RWPE1 (cell line): ENCODE data around the gene PTEN.
"Not testable (repeated sequence)": the region's sequence is repeated elsewhere in the genome, so short reads cannot be mapped to it uniquely, and the experiment has no call there.

Experiments
- CTCF ChIA-PET: fragments of 350-600 bp; sonication (Branson Sonifier 250); formaldehyde crosslinking; extraction: SDS; loops from one replicate; lab custom pipeline; 2021; lab: Yijun Ruan, JAX
- POLR2A ChIA-PET: fragments of 400-600 bp; formaldehyde crosslinking; extraction: SDS; loops from one replicate; lab custom pipeline; 2020; ENCODE audit warnings: antibody characterized with exemption; ENCODE audit not compliant: low non-redundant PET; lab: Yijun Ruan, JAX
- DNase-seq: peaks from one replicate; pipeline ENCODE4 v3.0.0; 2012; ENCODE audit warnings: low spot score
- H3K27ac ChIP-seq: fragments of 450-650 bp; 2 replicates; pipeline ENCODE4 v1.5.1; 2017
- TF ChIP-seq, protein P1 (sequence below): fragments of 450-650 bp; conservative IDR thresholded peaks from 2 replicates; pipeline ENCODE4 v1.5.1; 2017; ENCODE audit warnings: low read depth, mild to moderate bottlenecking

Gene PTEN

DNA sequence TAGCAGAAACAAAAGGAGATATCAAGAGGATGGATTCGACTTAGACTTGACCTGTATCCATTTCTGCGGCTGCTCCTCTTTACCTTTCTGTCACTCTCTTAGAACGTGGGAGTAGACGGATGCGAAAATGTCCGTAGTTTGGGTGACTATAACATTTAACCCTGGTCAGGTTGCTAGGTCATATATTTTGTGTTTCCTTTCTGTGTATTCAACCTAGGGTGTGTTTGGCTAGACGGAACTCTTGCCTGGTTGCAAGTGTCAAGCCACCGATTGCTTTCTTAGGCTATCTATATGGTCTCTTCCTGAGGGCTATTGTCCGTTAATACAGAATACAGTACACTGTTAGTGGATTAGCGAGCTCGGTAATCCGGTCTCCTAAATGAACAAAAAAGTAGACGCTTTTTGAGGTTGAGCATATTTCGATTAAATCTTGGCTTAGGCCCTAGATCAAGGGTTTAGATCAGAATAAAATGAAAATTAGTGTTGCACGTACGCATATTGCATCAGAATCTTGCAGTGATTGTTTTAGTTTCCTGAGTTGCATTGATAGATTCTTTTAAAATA is 1.2 kb downstream of the PTEN start:
- DNase-seq, result no peak
- peak overlapping the region; percentile 98 for H3K27ac ChIP-seq
- TF ChIP-seq, protein P1, sequence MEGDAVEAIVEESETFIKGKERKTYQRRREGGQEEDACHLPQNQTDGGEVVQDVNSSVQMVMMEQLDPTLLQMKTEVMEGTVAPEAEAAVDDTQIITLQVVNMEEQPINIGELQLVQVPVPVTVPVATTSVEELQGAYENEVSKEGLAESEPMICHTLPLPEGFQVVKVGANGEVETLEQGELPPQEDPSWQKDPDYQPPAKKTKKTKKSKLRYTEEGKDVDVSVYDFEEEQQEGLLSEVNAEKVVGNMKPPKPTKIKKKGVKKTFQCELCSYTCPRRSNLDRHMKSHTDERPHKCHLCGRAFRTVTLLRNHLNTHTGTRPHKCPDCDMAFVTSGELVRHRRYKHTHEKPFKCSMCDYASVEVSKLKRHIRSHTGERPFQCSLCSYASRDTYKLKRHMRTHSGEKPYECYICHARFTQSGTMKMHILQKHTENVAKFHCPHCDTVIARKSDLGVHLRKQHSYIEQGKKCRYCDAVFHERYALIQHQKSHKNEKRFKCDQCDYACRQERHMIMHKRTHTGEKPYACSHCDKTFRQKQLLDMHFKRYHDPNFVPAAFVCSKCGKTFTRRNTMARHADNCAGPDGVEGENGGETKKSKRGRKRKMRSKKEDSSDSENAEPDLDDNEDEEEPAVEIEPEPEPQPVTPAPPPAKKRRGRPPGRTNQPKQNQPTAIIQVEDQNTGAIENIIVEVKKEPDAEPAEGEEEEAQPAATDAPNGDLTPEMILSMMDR, result no peak
- POLR2A ChIA-PET, result no interaction called here
- CTCF ChIA-PET, result interaction anchor here (4.2 kb wide), 1 partner anchor 524 kb away, joined by 37 read pairs; no protein-coding TSS in a partner anchor

DNA sequence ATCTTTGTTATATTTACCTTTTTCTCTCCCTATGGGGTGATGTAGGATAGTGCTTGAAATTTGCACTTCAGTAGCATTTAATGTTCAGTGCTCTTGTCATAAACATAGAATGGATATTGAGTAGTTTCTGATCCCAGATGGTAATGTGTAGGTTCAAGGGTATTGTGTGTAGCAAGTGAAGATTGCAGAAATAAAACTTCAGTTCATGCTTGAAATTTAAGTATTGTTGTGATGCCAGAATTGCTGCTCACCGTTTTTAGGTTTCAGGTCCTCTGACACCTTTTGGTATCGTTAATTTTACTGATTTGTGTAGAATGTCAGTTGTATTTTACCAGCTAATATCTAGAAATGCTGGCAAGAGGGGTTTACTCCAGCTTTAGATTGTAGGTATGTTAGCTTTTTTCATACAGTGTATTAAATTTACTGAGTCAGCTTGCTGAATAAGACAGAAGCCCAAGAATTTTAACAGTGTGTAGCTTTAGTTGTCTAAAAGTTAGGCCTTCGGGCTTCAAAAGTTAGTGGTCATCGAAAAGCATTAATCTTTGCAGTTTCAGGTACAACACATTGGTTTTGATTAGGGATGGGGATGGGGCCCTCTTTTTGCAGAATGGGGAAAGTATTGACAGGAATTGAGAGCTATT is 1.9 kb downstream of the PTEN start:
- POLR2A ChIA-PET, result no interaction called here
- H3K27ac ChIP-seq, result no peak overlapping the region
- TF ChIP-seq, protein P1, result no peak
- CTCF ChIA-PET, result no interaction called here
- DNase-seq, result no peak

DNA sequence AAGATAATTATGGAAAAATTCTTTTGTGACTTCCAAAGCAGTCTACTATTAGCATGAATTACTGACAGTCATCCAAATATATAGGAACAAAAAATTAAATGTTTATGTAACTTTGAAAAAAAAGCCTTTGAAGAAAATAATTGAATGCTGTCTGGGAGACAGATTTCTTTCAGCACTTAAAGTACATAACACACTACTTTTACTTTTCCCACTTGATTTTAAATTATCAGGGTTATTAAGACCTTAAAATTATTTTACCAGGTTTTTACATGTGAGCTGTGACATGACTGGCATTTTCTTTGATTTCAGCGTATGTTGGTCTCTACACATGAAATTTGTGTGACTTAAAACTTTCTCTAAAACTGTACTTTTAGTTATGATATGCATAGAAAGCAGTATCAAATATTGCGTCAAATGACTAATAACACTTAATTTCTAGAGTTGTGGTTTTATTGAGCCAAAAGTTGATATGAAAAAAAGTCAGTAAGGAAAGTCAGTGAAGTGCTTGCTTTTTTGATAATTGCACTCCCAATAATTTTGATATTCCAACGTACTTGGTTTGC is 3.1 kb downstream of the PTEN start:
- ChIA-PET CTCF (interaction anchor here (1.1 kb wide), 1 partner anchor 523 kb away, joined by 3 read pairs; no protein-coding TSS in a partner anchor), POLR2A (no interaction called here)
- no peak for DNase-seq
- TF ChIP-seq, protein P1, result no peak
- no peak overlapping the region for H3K27ac ChIP-seq

DNA sequence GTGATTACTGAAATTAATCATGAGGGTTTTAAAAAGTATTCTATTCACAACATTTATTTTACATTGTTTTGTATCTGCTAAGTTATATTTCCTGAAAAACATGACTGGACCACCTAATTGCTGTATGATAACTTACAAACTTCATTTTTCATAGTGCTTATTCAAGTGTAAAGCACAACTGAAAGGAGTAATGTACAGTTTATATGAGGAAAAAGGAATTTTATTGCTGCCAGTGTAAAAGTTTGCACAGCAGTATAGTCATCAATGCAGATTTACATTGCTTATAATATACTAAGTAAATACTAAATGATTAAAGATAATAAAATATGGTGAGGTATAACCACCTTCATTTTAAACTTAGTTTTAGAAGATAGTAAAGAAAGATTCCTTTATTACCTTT is 4.0 kb downstream of the PTEN start:
- no peak for DNase-seq
- TF ChIP-seq, protein P1, result no peak
- CTCF ChIA-PET, result no interaction called here
- POLR2A ChIA-PET, result no interaction called here
- no peak overlapping the region for H3K27ac ChIP-seq

DNA sequence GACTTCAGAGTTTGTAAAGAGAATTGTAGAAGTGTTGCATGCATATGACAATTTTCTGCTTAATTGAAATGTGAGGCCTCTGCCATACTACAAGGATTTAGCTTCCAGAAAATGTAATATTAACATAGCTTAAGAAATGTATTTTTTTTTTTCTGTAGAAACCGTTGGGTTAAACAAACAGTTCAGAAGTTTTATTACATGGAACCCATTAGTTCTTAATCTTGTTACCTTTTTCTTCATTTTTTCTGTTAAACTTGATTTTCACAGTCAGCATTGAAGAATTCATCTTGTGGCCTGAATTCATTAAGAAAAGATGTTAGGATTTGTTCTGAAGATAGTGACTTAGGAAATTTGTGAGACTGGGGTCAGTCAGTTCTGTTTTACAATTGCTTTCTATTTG is 4.9 kb downstream of the PTEN start:
- DNase-seq, result no peak

DNA sequence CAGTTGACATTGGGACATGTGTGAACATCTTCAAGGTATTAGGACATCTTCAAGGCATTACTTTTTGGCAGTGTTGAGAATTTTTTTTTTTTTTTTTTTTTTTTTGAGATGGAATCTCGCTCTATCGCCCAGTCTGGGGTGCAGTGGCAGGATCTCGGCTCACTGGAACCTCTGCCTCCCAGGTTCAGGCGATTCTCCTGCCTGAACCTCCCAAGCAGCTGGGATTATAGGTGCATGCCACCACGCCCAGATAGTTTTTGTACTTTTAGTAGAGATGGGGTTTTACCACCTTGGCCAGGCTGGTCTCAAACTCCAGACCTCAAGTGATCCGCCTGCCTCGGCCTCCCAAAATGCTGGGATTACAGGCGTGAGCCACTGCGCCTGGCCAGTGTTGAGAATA is 5.7 kb downstream of the PTEN start:
- DNase-seq, POLR2A ChIA-PET: not testable (repeated sequence)
- peak overlapping the region; percentile 20; the same call in 1 of the 2 replicates for H3K27ac ChIP-seq
- CTCF ChIA-PET, result interaction anchor here (0.5 kb wide), 1 partner anchor 339 kb away, joined by 3 read pairs; no protein-coding TSS in a partner anchor

More for the DNA sequence above, 4.9 kb downstream of the PTEN start:
- no peak overlapping the region for H3K27ac ChIP-seq
- TF ChIP-seq, protein P1, result no peak
- ChIA-PET CTCF (interaction anchor here (0.7 kb wide), 1 partner anchor 27 kb away, joined by 5 read pairs; no protein-coding TSS in a partner anchor), POLR2A (no interaction called here)
